Esophagus (tissue), 2 donors: Measurements from ENCODE around the gene OR2Z1. TPM values are rescaled to one million over a fixed set of nuclear protein-coding genes. Genes with fewer than 3 reads are reported as not detected.
"Not testable (repeated sequence)": the region's sequence is repeated elsewhere in the genome, so short reads cannot be mapped to it uniquely, and the experiment has no call there.

ENCODE experiments used
- H3K27ac ChIP-seq, 2 donors: one replicate each; pipeline ENCODE4 v1.5.1; 2013; ENCODE audit warnings: low read depth in 2 of 2, mild to moderate bottlenecking in 2 of 2, inconsistent platforms in 1 of 2, low read length in 1 of 2, moderate library complexity in 1 of 2
- H3K27me3 ChIP-seq, 2 donors: one replicate each; pipeline ENCODE4 v1.6.1; 2013; ENCODE audit warnings: low read length in 2 of 2, control low read depth in 1 of 2, mild to moderate bottlenecking in 1 of 2; ENCODE audit not compliant: insufficient read depth in 2 of 2, control insufficient read depth in 1 of 2
- H3K36me3 ChIP-seq, 2 donors: one replicate each; pipeline ENCODE4 v1.6.1; 2013; ENCODE audit warnings: low read length in 1 of 2; ENCODE audit not compliant: control insufficient read depth in 2 of 2, insufficient read depth in 2 of 2
- H3K4me1 ChIP-seq, 2 donors: one replicate each; pipeline ENCODE4 v1.6.1; 2013; ENCODE audit warnings: low read length in 1 of 2; ENCODE audit not compliant: control insufficient read depth in 2 of 2, insufficient read depth in 2 of 2
- H3K4me3 ChIP-seq, 2 donors: one replicate each; pipeline ENCODE4 v1.5.1; 2013; ENCODE audit warnings: low read length in 2 of 2, mild to moderate bottlenecking in 2 of 2, low read depth in 1 of 2, moderate library complexity in 1 of 2
- H3K9me3 ChIP-seq, 2 donors: one replicate each; pipeline ENCODE4 v1.6.1; 2013; ENCODE audit warnings: mild to moderate bottlenecking in 2 of 2, low read depth in 1 of 2, low read length in 1 of 2, moderate library complexity in 1 of 2; ENCODE audit not compliant: control insufficient read depth in 2 of 2, insufficient read depth in 1 of 2
- WGBS, 2 donors: extraction: QIAGEN DNeasy Blood & Tissue Kit; methylation state at CpG; one replicate each; pipeline ENCODE4 v1.1.7; 2013; 5-methylcytosine and 5-hydroxymethylcytosine counted together
- polyA plus RNA-seq, 2 donors: library from polyadenylated mRNA; stranded (reverse); fragments of 200-250 nt; gene quantifications; one replicate each; pipeline ENCODE4 v1.2.3, GENCODE V29; 2013
- donor health status: healthy with polysubstance abuse.
- donor health status: Bipolar disorder and iron deficiency.

OR2Z1 gene
- polyA plus RNA-seq, 2 donors = not detected

- no peaks in the 10 kb centered on the region for H3K36me3 ChIP-seq
- H3K27me3 ChIP-seq = no peaks in the 10 kb centered on the region
- H3K4me3 ChIP-seq = no peak overlapping the region
- no peak overlapping the region for H3K27ac ChIP-seq
- H3K9me3 ChIP-seq = no peaks in the 10 kb centered on the region
- no peaks in the 10 kb centered on the region for H3K4me1 ChIP-seq
These were observed 21.5 kb upstream of the OR2Z1 start for GRCh38 chr19:8699908-8700307.

GRCh38 chr19:8700956-8701355 lies 20.5 kb upstream of the OR2Z1 start:
- no peaks in the 10 kb centered on the region for H3K9me3 ChIP-seq
- no peaks in the 10 kb centered on the region for H3K36me3 ChIP-seq
- no peaks in the 10 kb centered on the region for H3K27me3 ChIP-seq
- WGBS, 2 donors = 78 to 83% methylated on average over 2 of the region's 2 CpGs
- H3K4me3 ChIP-seq = no peak overlapping the region
- H3K4me1 ChIP-seq = no peaks in the 10 kb centered on the region
- no peak overlapping the region for H3K27ac ChIP-seq

GRCh38 chr19:8702350-8702749 lies 19.1 kb upstream of the OR2Z1 start:
- H3K36me3 ChIP-seq = no peaks in the 10 kb centered on the region
- whole genome bisulfite sequencing, 2 donors = 36 to 42% methylated on average over 5 of the region's 5 CpGs
- H3K4me1 ChIP-seq = no peaks in the 10 kb centered on the region
- no peak overlapping the region for H3K4me3 ChIP-seq
- no peaks in the 10 kb centered on the region for H3K27me3 ChIP-seq
- no peaks in the 10 kb centered on the region for H3K9me3 ChIP-seq
- no peak overlapping the region for H3K27ac ChIP-seq

- Histone ChIP-seq H3K36me3 (no peaks in the 10 kb centered on the region), H3K9me3 (no peaks in the 10 kb centered on the region), H3K27me3 (no peaks in the 10 kb centered on the region), H3K27ac (no peak overlapping the region), H3K4me1 (no peaks in the 10 kb centered on the region), H3K4me3 (no peak overlapping the region)
- WGBS, 2 donors = 49% methylated on average over 7 of the region's 7 CpGs
These were observed 18.2 kb upstream of the OR2Z1 start for GRCh38 chr19:8703223-8703622.

DNA sequence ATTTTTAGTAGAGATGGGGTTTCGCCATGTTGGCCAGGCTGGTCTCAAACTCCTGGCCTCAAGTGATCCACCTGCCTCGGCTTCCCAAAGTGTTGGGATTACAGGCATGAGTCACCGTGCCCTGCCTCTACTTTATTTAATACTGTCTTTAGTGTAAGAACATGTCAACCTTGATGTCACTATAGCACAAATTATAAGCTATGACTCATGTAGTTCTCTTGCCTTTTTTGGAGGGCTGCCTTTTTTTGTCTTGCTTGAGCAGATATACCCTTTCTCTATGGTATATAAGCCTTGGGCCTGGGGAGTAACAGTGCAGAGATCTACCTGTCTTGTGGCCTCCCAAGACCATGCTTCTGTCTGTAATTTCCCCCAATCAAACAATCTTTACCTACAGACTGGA lies 16.1 kb upstream of the OR2Z1 start:
- not testable (repeated sequence) for H3K36me3 ChIP-seq, H3K27me3 ChIP-seq, H3K4me3 ChIP-seq, H3K27ac ChIP-seq, H3K4me1 ChIP-seq, H3K9me3 ChIP-seq
- 46 to 52% methylated on average over 2 to 3 of the region's 3 CpGs for WGBS, 2 donors

DNA sequence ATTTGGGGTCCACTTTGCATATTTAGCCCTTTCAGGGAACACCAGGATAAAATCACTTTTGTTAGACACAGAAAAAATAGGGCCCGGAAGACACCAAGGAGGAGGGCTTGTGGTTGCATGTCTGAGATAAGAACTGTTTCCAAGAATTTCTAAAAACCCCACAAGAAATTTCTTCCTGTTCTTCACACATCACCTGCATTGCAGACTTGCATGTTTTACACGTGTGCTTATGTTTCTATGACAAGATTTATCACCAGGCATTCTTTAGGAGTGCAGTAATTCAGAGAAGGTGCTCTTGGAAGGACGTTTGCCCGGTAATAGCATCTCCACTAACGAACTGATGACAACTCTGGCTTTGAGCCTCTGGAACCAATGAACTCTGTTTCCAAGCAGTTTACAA lies 15.7 kb upstream of the OR2Z1 start:
- Histone ChIP-seq H3K27ac (no peak overlapping the region), H3K9me3 (no peaks in the 10 kb centered on the region), H3K27me3 (no peaks in the 10 kb centered on the region), H3K4me3 (no peak overlapping the region), H3K4me1 (no peaks in the 10 kb centered on the region), H3K36me3 (no peaks in the 10 kb centered on the region)
- 20 to 29% methylated on average over 5 of the region's 5 CpGs for WGBS, 2 donors

DNA sequence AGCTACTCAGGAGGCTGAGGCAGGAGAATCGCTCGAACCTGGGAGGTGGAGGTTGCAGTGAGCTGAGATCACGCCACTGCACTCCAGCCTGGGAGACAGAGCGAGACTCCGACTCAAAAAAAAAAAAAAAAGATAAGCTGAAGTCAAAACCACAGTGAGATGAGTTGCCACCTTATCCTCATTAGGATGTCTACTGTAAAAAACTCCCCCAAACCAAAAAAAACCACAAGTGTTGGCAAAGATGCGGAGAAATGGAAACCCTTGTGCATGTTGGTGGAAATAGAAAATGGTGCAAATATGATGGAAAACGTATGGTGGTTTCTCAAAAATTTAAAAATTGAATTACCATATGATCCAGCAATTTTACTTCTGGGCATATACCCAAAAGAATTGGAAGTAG lies 11.1 kb upstream of the OR2Z1 start:
- not testable (repeated sequence) for H3K4me3 ChIP-seq, H3K27me3 ChIP-seq, H3K27ac ChIP-seq, H3K9me3 ChIP-seq, H3K4me1 ChIP-seq, H3K36me3 ChIP-seq
- 83% methylated on average over 7 of the region's 7 CpGs for WGBS, 2 donors

- 47 to 48% methylated on average over 2 of the region's 2 CpGs for WGBS, 2 donors
- no peaks in the 10 kb centered on the region for H3K9me3 ChIP-seq
- no peaks in the 10 kb centered on the region for H3K4me1 ChIP-seq
- no peak overlapping the region for H3K27ac ChIP-seq
- H3K4me3 ChIP-seq = no peak overlapping the region
- no peaks in the 10 kb centered on the region for H3K27me3 ChIP-seq
- H3K36me3 ChIP-seq = no peaks in the 10 kb centered on the region
These were observed 598 bp downstream of the OR2Z1 start for GRCh38 chr19:8722032-8722431.

DNA sequence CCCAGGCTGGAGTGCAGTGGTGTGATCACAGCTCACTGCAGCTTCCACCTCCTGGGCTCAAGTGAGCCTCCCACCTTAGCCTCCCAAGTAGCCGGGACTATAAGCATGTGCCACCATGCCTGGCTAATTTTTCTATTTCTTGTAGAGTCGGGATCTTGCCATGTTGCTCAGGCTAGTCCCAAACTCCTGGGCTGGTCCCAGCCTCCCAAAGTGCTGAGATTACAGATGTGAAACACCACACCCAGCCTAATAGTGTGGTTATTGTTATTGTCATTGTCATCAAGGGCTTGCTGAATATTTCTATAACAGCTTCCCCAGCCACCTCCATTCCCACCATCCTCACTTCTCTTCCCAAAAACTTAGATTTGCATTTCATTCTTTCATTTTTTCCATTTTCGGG lies 2.8 kb downstream of the OR2Z1 start:
- 59 to 64% methylated on average over 3 of the region's 3 CpGs for WGBS, 2 donors
- no peak overlapping the region for H3K4me3 ChIP-seq
- H3K9me3 ChIP-seq = peaks cover 0 to 2% of the 10 kb centered on the region in 2 donors
- H3K4me1 ChIP-seq = no peaks in the 10 kb centered on the region
- no peak overlapping the region for H3K27ac ChIP-seq
- H3K36me3 ChIP-seq = no peaks in the 10 kb centered on the region
- H3K27me3 ChIP-seq = no peaks in the 10 kb centered on the region

GRCh38 chr19:8731428-8732169 lies 10.2 kb downstream of the OR2Z1 start:
- Histone ChIP-seq H3K27ac (no peak overlapping the region), H3K27me3 (no peaks in the 10 kb centered on the region), H3K4me1 (no peaks in the 10 kb centered on the region), H3K9me3 (peaks cover 0 to 5% of the 10 kb centered on the region in 2 donors), H3K36me3 (no peaks in the 10 kb centered on the region), H3K4me3 (no peak overlapping the region)
- WGBS, 2 donors = 62 to 65% methylated on average over 19 of the region's 19 CpGs
